CD4-positive, alpha-beta T cell treated with Interleukin-15 for 4 hours (primary cell): ENCODE results near the gene SLC16A12.

Source experiments
- DNase-seq: peaks from one replicate; pipeline ENCODE4 v3.0.0-alpha.2; 2020; ENCODE audit warnings: low spot score

SLC16A12 gene

DNA sequence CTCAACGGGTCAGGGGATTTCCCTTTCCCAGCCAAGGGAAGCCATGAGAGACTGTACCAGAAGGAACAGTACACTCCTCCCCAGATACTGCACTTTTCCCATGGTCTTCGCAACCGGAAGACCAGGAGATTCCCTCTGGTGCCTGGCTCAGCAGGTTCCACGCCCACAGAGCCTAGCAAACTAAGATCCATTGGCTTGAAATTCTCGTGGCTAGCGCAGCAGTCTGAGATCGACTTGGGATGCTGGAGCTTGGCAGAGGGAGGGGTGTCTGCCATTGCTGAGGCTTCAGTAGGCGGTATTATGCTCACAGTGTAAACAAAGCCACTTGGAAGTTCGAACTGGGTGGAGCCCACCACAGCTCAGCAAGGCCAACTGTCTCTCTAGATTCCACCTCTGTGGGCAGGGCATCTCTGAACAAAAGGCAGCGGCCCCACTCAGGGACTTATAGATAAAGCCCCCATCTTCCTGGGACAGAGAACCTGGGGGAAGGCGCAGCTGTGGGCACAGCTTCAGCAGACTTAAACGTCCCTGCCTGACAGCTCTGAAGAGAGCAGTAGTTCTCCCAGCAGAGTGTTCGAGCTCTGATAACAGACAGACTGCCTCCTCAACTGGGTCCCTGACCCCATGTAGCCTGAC is 29.6 kb downstream of the SLC16A12 start:
- DNase-seq = no peak

- DNase-seq = no peak
These were observed 30.7 kb downstream of the SLC16A12 start for GRCh38 chr10:89504691-89505090.

- no peak for DNase-seq
These were observed 31.6 kb downstream of the SLC16A12 start for GRCh38 chr10:89503652-89504370.

- no peak for DNase-seq
These were observed 32.2 kb downstream of the SLC16A12 start for GRCh38 chr10:89503151-89503550.

DNA sequence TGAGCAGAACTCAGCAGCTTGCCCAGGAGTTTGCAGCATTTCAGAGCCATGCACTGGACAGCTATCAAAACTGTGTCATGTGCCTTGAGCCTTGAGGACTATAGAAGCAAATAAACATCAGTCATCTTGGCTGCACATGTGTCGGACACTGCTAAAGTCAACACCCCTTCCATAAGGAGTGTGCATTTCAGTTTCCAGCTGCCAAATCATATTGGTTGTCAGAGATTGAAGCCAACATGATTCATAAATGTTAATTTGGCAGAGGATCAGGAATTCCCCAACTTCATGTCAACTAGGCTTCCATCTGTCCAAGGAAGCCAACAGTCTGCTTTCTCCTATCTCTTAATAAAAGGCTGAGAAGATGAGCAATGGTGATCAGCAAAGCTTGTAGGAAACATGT is 32.8 kb downstream of the SLC16A12 start:
- no peak for DNase-seq

- no peak for DNase-seq
These were observed 40.8 kb downstream of the SLC16A12 start for GRCh38 chr10:89494575-89494974.

- no peak for DNase-seq
These were observed 41.3 kb downstream of the SLC16A12 start for GRCh38 chr10:89494068-89494467.

- no peak for DNase-seq
These were observed 43.5 kb downstream of the SLC16A12 start for GRCh38 chr10:89491932-89492331.

- no peak for DNase-seq
These were observed 44.6 kb downstream of the SLC16A12 start for GRCh38 chr10:89490596-89491335.

DNA sequence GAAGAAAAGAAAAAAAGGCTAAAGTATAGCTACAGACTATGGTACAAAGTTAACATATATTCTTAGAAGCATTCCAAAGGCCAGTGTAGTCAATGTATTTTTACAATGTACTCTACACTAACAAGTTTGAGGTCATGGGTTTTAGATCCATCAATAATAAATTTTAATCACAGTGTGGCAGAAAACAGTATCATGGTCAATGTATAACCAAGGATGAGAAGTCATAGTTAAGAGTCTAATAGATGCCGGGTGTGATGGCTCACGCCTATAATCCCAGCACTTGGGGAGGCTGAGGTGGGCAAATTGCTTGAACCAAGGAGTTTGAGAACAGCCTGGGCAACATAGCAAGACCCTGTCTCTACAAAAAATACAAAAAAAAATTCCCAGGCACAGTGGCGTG is 53.1 kb downstream of the SLC16A12 start:
- DNase-seq = no peak

DNA sequence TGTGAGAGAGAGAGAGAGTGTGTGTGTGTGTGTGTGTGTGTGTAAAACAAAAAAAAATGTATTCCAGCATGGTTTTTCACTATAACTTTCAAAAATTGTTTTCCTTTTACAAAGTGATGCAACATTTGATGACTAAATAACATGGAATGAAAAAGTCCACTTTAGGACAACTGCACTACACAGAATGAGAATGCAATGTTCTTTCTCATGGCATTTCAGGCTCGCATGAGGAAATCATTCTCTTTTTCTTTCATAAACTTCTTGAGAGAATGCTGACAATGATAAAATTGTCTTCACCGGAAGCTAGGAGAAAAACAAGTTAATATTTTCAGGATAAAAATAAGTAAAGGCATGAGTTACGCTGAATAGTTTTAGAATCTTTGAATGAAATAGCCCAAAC is 53.7 kb downstream of the SLC16A12 start:
- DNase-seq = no peak

- DNase-seq = no peak
These were observed 55.5 kb downstream of the SLC16A12 start for GRCh38 chr10:89479771-89480446.

- DNase-seq = no peak
These were observed 56.4 kb downstream of the SLC16A12 start for GRCh38 chr10:89478739-89479654.

GRCh38 chr10:89478085-89478738 is 57.2 kb downstream of the SLC16A12 start:
- DNase-seq = no peak

DNA sequence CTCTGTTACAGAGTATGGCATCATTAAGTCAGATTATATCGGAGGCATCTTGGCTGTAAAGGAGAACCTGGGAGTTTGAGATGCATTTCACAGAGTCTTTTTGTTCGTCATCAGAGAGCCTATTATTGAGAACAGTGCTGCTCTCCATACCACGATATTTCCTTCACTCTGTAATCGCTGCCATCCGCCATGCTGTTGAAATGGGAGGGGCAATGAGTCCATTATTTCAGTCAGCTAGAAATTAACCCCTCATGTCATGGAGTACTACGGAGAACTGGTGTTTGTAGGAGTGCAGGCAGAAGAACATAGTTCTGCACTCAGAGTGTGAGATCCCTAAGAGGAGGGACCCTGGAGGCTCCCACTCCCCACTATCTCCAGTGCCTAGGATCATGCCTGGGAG is 59.2 kb downstream of the SLC16A12 start:
- no peak for DNase-seq

GRCh38 chr10:89475591-89475998 is 59.8 kb downstream of the SLC16A12 start:
- no peak for DNase-seq

DNA sequence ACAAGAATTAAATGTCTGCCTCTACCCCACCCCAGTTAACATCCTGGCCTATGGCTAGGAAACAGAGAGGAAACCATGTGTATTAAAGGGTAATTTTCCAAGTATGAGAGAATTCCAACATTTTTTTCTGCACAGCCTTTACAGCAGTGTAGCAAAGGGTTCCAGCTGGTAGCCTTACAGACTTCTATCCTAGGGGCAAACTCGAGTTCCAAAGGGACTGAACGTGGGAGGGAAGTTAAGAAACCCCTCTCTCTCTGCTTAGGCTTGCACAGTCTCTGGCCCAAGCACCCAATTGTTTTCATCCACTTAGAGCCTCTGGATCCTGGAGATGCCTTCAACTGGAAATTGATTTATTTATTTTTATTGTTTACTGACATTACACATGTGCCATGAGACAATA is 60.3 kb downstream of the SLC16A12 start:
- no peak for DNase-seq

- DNase-seq = no peak
These were observed 60.9 kb downstream of the SLC16A12 start for GRCh38 chr10:89474452-89474851.

DNA sequence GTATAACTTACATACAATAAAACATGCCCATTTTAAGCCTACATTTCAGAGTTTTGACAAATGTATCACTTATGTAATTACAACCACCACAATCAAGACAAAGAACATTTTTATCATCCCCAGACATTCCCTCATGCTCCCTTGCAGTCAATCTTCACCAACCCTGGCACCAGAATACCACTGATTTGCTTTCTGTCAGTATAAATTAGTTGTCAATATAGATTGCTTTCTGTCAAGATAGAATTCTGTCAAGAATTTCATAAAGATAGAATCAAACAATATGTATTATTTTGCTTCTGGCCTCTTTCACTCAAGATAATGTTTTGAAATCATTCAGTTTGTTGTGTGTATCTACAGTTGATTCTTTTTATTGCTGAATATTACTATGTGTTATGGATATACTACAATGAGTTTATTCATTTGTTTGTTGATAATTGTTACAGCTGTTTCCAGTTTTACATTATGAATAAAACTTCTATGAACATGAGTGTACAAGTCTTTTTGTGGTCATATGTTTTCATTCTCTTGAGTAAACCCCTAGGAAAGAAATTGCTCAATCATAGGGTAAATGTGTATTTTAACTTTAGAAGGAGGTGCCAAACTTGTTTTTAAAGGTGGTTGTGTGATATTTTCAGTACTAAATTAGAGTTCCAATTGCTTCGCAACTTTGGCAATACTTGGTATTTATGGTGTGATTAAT is 64.1 kb downstream of the SLC16A12 start:
- DNase-seq = no peak

- no peak for DNase-seq
These were observed 64.8 kb downstream of the SLC16A12 start for GRCh38 chr10:89470628-89471027.
